ENCODE measurements around the gene TAOK1.

DNA sequence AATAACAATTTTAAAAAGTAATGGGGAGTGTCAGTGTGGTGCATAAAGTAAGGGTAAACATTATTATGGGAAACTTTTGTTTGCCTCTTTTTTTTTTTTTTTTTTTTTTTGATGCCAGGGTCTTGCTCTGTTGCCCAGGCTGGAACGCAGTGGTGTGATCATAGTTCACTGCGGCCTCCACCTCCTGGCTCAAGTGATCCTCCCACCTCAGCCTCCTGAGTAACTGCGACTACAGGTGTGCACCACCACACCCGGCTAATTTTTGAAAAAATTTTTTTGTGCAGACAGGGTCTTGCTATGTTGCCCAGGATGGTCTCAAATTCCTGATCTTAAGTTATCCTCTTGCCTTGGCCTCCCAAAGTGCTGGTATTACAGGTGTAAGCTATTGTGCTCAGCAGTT is 10.7 kb downstream of the TAOK1 start:
- TF ChIP-seq, protein P1, sequence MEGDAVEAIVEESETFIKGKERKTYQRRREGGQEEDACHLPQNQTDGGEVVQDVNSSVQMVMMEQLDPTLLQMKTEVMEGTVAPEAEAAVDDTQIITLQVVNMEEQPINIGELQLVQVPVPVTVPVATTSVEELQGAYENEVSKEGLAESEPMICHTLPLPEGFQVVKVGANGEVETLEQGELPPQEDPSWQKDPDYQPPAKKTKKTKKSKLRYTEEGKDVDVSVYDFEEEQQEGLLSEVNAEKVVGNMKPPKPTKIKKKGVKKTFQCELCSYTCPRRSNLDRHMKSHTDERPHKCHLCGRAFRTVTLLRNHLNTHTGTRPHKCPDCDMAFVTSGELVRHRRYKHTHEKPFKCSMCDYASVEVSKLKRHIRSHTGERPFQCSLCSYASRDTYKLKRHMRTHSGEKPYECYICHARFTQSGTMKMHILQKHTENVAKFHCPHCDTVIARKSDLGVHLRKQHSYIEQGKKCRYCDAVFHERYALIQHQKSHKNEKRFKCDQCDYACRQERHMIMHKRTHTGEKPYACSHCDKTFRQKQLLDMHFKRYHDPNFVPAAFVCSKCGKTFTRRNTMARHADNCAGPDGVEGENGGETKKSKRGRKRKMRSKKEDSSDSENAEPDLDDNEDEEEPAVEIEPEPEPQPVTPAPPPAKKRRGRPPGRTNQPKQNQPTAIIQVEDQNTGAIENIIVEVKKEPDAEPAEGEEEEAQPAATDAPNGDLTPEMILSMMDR (IDR thresholded peaks at IDR 0.05; ENCODE audit: low read depth, low read length, missing input control) = no peak
- TF ChIP-seq, protein P2, sequence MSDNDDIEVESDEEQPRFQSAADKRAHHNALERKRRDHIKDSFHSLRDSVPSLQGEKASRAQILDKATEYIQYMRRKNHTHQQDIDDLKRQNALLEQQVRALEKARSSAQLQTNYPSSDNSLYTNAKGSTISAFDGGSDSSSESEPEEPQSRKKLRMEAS (IDR thresholded peaks at IDR 0.05) = no peak
- TF ChIP-seq RAD21 (IDR thresholded peaks at IDR 0.05) = no peak
- no peak for TF ChIP-seq TAF1 (conservative IDR thresholded peaks at IDR 0.05)
- no peak for TF ChIP-seq HNF4A (conservative IDR thresholded peaks at IDR 0.05)
- TF ChIP-seq, protein P3, sequence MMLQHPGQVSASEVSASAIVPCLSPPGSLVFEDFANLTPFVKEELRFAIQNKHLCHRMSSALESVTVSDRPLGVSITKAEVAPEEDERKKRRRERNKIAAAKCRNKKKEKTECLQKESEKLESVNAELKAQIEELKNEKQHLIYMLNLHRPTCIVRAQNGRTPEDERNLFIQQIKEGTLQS (IDR thresholded peaks at IDR 0.05) = no peak
- TF ChIP-seq, protein P4, sequence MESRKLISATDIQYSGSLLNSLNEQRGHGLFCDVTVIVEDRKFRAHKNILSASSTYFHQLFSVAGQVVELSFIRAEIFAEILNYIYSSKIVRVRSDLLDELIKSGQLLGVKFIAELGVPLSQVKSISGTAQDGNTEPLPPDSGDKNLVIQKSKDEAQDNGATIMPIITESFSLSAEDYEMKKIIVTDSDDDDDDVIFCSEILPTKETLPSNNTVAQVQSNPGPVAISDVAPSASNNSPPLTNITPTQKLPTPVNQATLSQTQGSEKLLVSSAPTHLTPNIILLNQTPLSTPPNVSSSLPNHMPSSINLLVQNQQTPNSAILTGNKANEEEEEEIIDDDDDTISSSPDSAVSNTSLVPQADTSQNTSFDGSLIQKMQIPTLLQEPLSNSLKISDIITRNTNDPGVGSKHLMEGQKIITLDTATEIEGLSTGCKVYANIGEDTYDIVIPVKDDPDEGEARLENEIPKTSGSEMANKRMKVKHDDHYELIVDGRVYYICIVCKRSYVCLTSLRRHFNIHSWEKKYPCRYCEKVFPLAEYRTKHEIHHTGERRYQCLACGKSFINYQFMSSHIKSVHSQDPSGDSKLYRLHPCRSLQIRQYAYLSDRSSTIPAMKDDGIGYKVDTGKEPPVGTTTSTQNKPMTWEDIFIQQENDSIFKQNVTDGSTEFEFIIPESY (IDR thresholded peaks at IDR 0.05) = no peak
- no peak for TF ChIP-seq JUND (IDR thresholded peaks at IDR 0.05)
- TF ChIP-seq SP1 (IDR thresholded peaks at IDR 0.05) = no peak
- TF ChIP-seq, protein P5, sequence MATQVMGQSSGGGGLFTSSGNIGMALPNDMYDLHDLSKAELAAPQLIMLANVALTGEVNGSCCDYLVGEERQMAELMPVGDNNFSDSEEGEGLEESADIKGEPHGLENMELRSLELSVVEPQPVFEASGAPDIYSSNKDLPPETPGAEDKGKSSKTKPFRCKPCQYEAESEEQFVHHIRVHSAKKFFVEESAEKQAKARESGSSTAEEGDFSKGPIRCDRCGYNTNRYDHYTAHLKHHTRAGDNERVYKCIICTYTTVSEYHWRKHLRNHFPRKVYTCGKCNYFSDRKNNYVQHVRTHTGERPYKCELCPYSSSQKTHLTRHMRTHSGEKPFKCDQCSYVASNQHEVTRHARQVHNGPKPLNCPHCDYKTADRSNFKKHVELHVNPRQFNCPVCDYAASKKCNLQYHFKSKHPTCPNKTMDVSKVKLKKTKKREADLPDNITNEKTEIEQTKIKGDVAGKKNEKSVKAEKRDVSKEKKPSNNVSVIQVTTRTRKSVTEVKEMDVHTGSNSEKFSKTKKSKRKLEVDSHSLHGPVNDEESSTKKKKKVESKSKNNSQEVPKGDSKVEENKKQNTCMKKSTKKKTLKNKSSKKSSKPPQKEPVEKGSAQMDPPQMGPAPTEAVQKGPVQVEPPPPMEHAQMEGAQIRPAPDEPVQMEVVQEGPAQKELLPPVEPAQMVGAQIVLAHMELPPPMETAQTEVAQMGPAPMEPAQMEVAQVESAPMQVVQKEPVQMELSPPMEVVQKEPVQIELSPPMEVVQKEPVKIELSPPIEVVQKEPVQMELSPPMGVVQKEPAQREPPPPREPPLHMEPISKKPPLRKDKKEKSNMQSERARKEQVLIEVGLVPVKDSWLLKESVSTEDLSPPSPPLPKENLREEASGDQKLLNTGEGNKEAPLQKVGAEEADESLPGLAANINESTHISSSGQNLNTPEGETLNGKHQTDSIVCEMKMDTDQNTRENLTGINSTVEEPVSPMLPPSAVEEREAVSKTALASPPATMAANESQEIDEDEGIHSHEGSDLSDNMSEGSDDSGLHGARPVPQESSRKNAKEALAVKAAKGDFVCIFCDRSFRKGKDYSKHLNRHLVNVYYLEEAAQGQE (IDR thresholded peaks at IDR 0.05) = no peak
- no peak for TF ChIP-seq YY1 (IDR thresholded peaks at IDR 0.05)
- TF ChIP-seq FOXA1 (IDR thresholded peaks at IDR 0.05) = no peak

All from liver (tissue), 3 donors.